ENCODE measurements around the gene HTR1A.

Gene HTR1A

GRCh38 chr5:63931836-63932235 lies 30.4 kb downstream of the HTR1A start:
- Histone ChIP-seq H3K79me2 (ENCODE audit: insufficient read depth, low read length) (no peaks in the 10 kb centered on the region), H3K27ac (ENCODE audit: low read depth, low read length) (no peak overlapping the region), H3K27me3 (ENCODE audit: low read length) (no peaks in the 10 kb centered on the region), H3K4me3 (ENCODE audit: insufficient read depth, low read length, poor library complexity, severe bottlenecking) (no peak overlapping the region), H3K36me3 (ENCODE audit: low read length) (no peaks in the 10 kb centered on the region), H3F3A (ENCODE audit: insufficient read depth) (no peaks in the 10 kb centered on the region), H3K4me2 (ENCODE audit: low read depth, low read length, poor library complexity, severe bottlenecking) (no peak overlapping the region), H3K9ac (ENCODE audit: low read length) (no peak overlapping the region), H3K9me3 (ENCODE audit: insufficient read depth, low read length) (no peaks in the 10 kb centered on the region), H4K20me1 (ENCODE audit: low read depth, low read length) (no peaks in the 10 kb centered on the region), H3K9me2 (replicated peaks; ENCODE audit: insufficient read depth, low read length) (0 out of 2 replicates have a peak, but pooled peaks cover 4% of the 10 kb centered on the region), H2AFZ (ENCODE audit: low read depth, low read length, severe bottlenecking) (no peak overlapping the region)
- TF ChIP-seq EZH2phosphoT487 (conservative IDR thresholded peaks at IDR 0.05; ENCODE audit: low read length) (no peak), CTCF (IDR thresholded peaks at IDR 0.05; ENCODE audit: insufficient read depth, low read length, poor library complexity, severe bottlenecking) (no peak)

DNA sequence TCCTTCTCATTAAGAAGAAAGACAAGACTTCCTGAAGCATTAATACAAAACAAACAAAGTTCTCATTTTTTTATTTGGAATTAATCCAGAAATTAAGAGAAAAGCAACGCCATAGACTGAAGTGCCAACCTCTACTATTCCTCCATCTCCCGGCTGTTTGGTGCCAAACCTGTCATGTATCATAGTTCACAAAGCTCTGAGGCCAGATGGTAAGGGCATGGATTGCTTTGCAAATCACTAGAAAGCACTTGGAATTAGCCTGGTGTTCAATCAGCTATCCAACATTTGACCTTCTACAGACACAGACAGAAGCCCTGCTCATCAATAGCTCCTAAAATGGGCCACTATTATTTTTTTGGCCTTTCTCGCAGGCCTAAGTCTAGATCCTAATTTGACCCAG lies 33.8 kb downstream of the HTR1A start:
- H2AFZ ChIP-seq (ENCODE audit: low read depth, low read length, severe bottlenecking): no peak overlapping the region
- no peaks in the 10 kb centered on the region for H3F3A ChIP-seq (ENCODE audit: insufficient read depth)
- H3K79me2 ChIP-seq (ENCODE audit: insufficient read depth, low read length): no peaks in the 10 kb centered on the region
- H3K9ac ChIP-seq (ENCODE audit: low read length): no peak overlapping the region
- H4K20me1 ChIP-seq (ENCODE audit: low read depth, low read length): no peaks in the 10 kb centered on the region
- H3K9me2 ChIP-seq (replicated peaks; ENCODE audit: insufficient read depth, low read length): 0 out of 2 replicates have a peak, but pooled peaks cover 4% of the 10 kb centered on the region
- H3K27me3 ChIP-seq (ENCODE audit: low read length): no peaks in the 10 kb centered on the region
- no peaks in the 10 kb centered on the region for H3K9me3 ChIP-seq (ENCODE audit: insufficient read depth, low read length)
- H3K36me3 ChIP-seq (ENCODE audit: low read length): no peaks in the 10 kb centered on the region
- H3K4me2 ChIP-seq (ENCODE audit: low read depth, low read length, poor library complexity, severe bottlenecking): no peak overlapping the region
- no peak overlapping the region for H3K4me3 ChIP-seq (ENCODE audit: insufficient read depth, low read length, poor library complexity, severe bottlenecking)
- TF ChIP-seq CTCF (IDR thresholded peaks at IDR 0.05; ENCODE audit: insufficient read depth, low read length, poor library complexity, severe bottlenecking) (no peak), EZH2phosphoT487 (conservative IDR thresholded peaks at IDR 0.05; ENCODE audit: low read length) (no peak)
- no peak overlapping the region for H3K27ac ChIP-seq (ENCODE audit: low read depth, low read length)

DNA sequence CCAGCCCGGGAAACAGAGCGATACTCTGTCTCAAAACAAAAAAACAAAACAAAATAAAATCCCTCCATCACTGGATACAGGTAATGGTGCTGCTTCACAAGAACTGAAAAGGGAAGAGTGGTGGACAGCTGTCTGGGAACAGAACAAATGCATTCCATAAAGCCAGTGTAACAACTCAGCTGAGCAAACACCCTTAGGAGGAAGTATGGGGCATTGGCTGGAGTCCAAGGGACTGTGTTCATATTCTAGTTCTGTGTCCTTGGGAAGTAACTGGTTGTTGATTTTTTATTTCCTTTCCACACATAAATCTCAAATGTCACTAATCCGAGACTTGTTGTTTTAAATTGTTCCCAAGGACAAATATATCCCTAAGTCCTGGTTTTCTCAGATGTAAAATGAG lies 38.3 kb downstream of the HTR1A start:
- Histone ChIP-seq H3K9me2 (replicated peaks; ENCODE audit: insufficient read depth, low read length) (0 out of 2 replicates have a peak, but pooled peaks cover 4% of the 10 kb centered on the region), H3K27ac (ENCODE audit: low read depth, low read length) (no peak overlapping the region), H2AFZ (ENCODE audit: low read depth, low read length, severe bottlenecking) (no peak overlapping the region), H3K79me2 (ENCODE audit: insufficient read depth, low read length) (no peaks in the 10 kb centered on the region), H3K27me3 (ENCODE audit: low read length) (no peaks in the 10 kb centered on the region), H3K9me3 (ENCODE audit: insufficient read depth, low read length) (no peaks in the 10 kb centered on the region), H3K4me2 (ENCODE audit: low read depth, low read length, poor library complexity, severe bottlenecking) (no peak overlapping the region), H3K4me3 (ENCODE audit: insufficient read depth, low read length, poor library complexity, severe bottlenecking) (no peak overlapping the region), H3F3A (ENCODE audit: insufficient read depth) (no peaks in the 10 kb centered on the region), H3K9ac (ENCODE audit: low read length) (no peak overlapping the region), H3K36me3 (ENCODE audit: low read length) (no peaks in the 10 kb centered on the region), H4K20me1 (ENCODE audit: low read depth, low read length) (no peaks in the 10 kb centered on the region)
- TF ChIP-seq EZH2phosphoT487 (conservative IDR thresholded peaks at IDR 0.05; ENCODE audit: low read length) (no peak), CTCF (IDR thresholded peaks at IDR 0.05; ENCODE audit: insufficient read depth, low read length, poor library complexity, severe bottlenecking) (no peak)
